D721Med (cell line): ENCODE data around the gene PPHLN1.

ENCODE experiments used
- DNase-seq: peaks from one replicate; pipeline ENCODE4 v3.0.0; 2011; ENCODE audit warnings: low spot score; ENCODE audit not compliant: insufficient read length
- FAIRE-seq: peaks from 2 replicates; lab custom pipeline; 2011; peaks lifted over from hg19 to GRCh38; lab: Jason Lieb, UNC
- CTCF ChIP-seq: IDR thresholded peaks from 2 replicates; pipeline ENCODE4 v1.5.1; 2012; ENCODE audit warnings: mild to moderate bottlenecking, control low read depth; ENCODE audit not compliant: insufficient read depth; ENCODE audit errors: missing control alignments

PPHLN1 gene

GRCh38 chr12:42296503-42297109, 29.4 kb upstream of the PPHLN1 start:
- DNase-seq (no peak), FAIRE-seq (no peak)
- peak; percentile 34 for TF ChIP-seq CTCF

GRCh38 chr12:42298887-42299286, 27.1 kb upstream of the PPHLN1 start:
- no peak for DNase-seq
- no peak for FAIRE-seq
- TF ChIP-seq CTCF = no peak

GRCh38 chr12:42299392-42300308, 26.3 kb upstream of the PPHLN1 start:
- FAIRE-seq = no peak
- no peak for DNase-seq
- no peak for TF ChIP-seq CTCF

- FAIRE-seq (no peak), DNase-seq (no peak)
- TF ChIP-seq CTCF = no peak
Measured at GRCh38 chr12:42306297-42306696, 19.7 kb upstream of the PPHLN1 start.

- no peak for FAIRE-seq
- TF ChIP-seq CTCF = no peak
- DNase-seq = no peak
Measured at GRCh38 chr12:42308390-42308789, 17.6 kb upstream of the PPHLN1 start.

GRCh38 chr12:42309996-42310395, 16.0 kb upstream of the PPHLN1 start:
- DNase-seq = no peak
- no peak for FAIRE-seq
- no peak for TF ChIP-seq CTCF

GRCh38 chr12:42315108-42315507, 10.9 kb upstream of the PPHLN1 start:
- DNase-seq = no peak
- no peak for TF ChIP-seq CTCF
- no peak for FAIRE-seq
